GM23338 (cell line): ENCODE results near the gene KIAA2012. TPM values are rescaled to one million over a fixed set of nuclear protein-coding genes. Genes with fewer than 3 reads are reported as not detected.

ENCODE experiments used
- ATAC-seq: fragments of 200-7000 bp; cut with Tn5 transposase; 3 replicates; pipeline ENCODE4 v1.9.1; 2020
- DNase-seq: peaks from one replicate; pipeline ENCODE4 v3.0.0-alpha.2; 2015; ENCODE audit warnings: low spot score
- H2AFZ ChIP-seq: fragments of 200-600 bp; sonication (generic); 2 replicates; pipeline ENCODE4 v1.8.0; 2016; ENCODE audit warnings: antibody characterized with exemption, mild to moderate bottlenecking, moderate library complexity
- H3F3A ChIP-seq: fragments of 200-600 bp; sonication (generic); replicated peaks from 2 replicates; pipeline ENCODE4 v1.8.0; 2017; ENCODE audit warnings: antibody characterized with exemption, mixed run types, low read depth
- H3K27ac ChIP-seq: fragments of 200-600 bp; sonication (generic); 2 replicates; pipeline ENCODE4 v1.6.1; 2016; ENCODE audit warnings: low read depth
- H3K27me3 ChIP-seq: fragments of 200-600 bp; sonication (generic); 2 replicates; pipeline ENCODE4 v1.8.0; 2016; ENCODE audit warnings: mild to moderate bottlenecking, mixed run types, moderate library complexity; ENCODE audit not compliant: insufficient read depth
- H3K36me3 ChIP-seq: fragments of 200-600 bp; sonication (generic); 2 replicates; pipeline ENCODE4 v1.8.0; 2016; ENCODE audit warnings: mild to moderate bottlenecking; ENCODE audit not compliant: insufficient read depth
- H3K4me1 ChIP-seq: fragments of 200-600 bp; sonication (generic); 2 replicates; pipeline ENCODE4 v1.8.0; 2016; ENCODE audit warnings: mild to moderate bottlenecking, moderate library complexity; ENCODE audit not compliant: insufficient read depth
- H3K4me2 ChIP-seq: fragments of 200-600 bp; sonication (generic); 2 replicates; pipeline ENCODE4 v1.7.1; 2017; ENCODE audit warnings: mixed run types
- H3K4me3 ChIP-seq: fragments of 200-600 bp; sonication (generic); 2 replicates; pipeline ENCODE4 v1.6.1; 2016; ENCODE audit warnings: mixed run types
- H3K79me2 ChIP-seq: fragments of 200-600 bp; sonication (generic); replicated peaks from 2 replicates; pipeline ENCODE4 v1.8.0; 2017; ENCODE audit warnings: mild to moderate bottlenecking; ENCODE audit not compliant: insufficient read depth
- H3K9me2 ChIP-seq: fragments of 200-600 bp; sonication (generic); 2 replicates; pipeline ENCODE4 v1.8.0; 2017; ENCODE audit not compliant: insufficient read depth
- H4K20me1 ChIP-seq: fragments of 200-600 bp; sonication (generic); replicated peaks from 2 replicates; pipeline ENCODE4 v1.8.0; 2017; ENCODE audit warnings: mild to moderate bottlenecking; ENCODE audit not compliant: insufficient read depth
- H3K27ac Mint-ChIP-seq: 2 replicates; pipeline ENCODE4 v1.8.0; 2020; ENCODE audit warnings: inconsistent platforms, mild to moderate bottlenecking, moderate library complexity, mixed read lengths
- H3K27me3 Mint-ChIP-seq: 3 replicates; pipeline ENCODE4 v1.8.0; 2022; ENCODE audit warnings: low read depth, mild to moderate bottlenecking, moderate library complexity, mixed read lengths, inconsistent platforms; ENCODE audit not compliant: insufficient read depth, poor library complexity
- H3K36me3 Mint-ChIP-seq: 3 replicates; pipeline ENCODE4 v1.8.0; 2021; ENCODE audit warnings: low read depth, mild to moderate bottlenecking, inconsistent platforms, moderate library complexity, mixed read lengths
- H3K4me1 Mint-ChIP-seq: 3 replicates; pipeline ENCODE4 v1.8.0; 2020; ENCODE audit warnings: mild to moderate bottlenecking, inconsistent platforms, mixed read lengths
- H3K4me3 Mint-ChIP-seq: 3 replicates; pipeline ENCODE4 v1.8.0; 2021; ENCODE audit warnings: moderate library complexity, mild to moderate bottlenecking, inconsistent platforms, mixed read lengths
- H3K9me3 Mint-ChIP-seq: 3 replicates; pipeline ENCODE4 v1.8.0; 2020; ENCODE audit warnings: moderate library complexity, mild to moderate bottlenecking, inconsistent platforms, mixed read lengths
- ETS1 ChIP-seq: IDR thresholded peaks from 2 replicates; pipeline ENCODE4 v1.6.1; 2016; ENCODE audit warnings: antibody characterized with exemption
- EZH2phosphoT487 ChIP-seq: fragments of 200-600 bp; sonication (generic); IDR thresholded peaks from one replicate; pipeline ENCODE4 v1.8.1; 2018; ENCODE audit warnings: antibody characterized with exemption; ENCODE audit not compliant: unreplicated experiment
- JUNB ChIP-seq: IDR thresholded peaks from one replicate; pipeline ENCODE4 v1.6.1; 2016; ENCODE audit warnings: antibody characterized with exemption; ENCODE audit not compliant: unreplicated experiment
- NANOG ChIP-seq: IDR thresholded peaks from 2 replicates; pipeline ENCODE4 v1.6.1; 2016; ENCODE audit warnings: antibody characterized with exemption, borderline replicate concordance
- POLR2AphosphoS5 ChIP-seq: IDR thresholded peaks from 2 replicates; pipeline ENCODE4 v1.6.1; 2016; ENCODE audit warnings: antibody characterized with exemption, low read depth
- REST ChIP-seq: IDR thresholded peaks from one replicate; pipeline ENCODE4 v1.6.1; 2018; ENCODE audit warnings: antibody characterized with exemption; ENCODE audit not compliant: unreplicated experiment
- ZNF114 ChIP-seq: fragments of 250-450 bp; sonication (Bioruptor Pico); IDR thresholded peaks from 2 replicates; pipeline ENCODE4 v1.5.0; 2020; ENCODE audit warnings: mild to moderate bottlenecking, moderate library complexity
- ZNF331 ChIP-seq: fragments of 250-450 bp; sonication (Bioruptor Pico); IDR thresholded peaks from 2 replicates; pipeline ENCODE4 v1.5.0; 2020; ENCODE audit warnings: low read depth, mild to moderate bottlenecking, moderate library complexity
- ZNF462 ChIP-seq: fragments of 250-450 bp; sonication (Bioruptor Pico); IDR thresholded peaks from 2 replicates; pipeline ENCODE4 v1.5.0; 2020; ENCODE audit warnings: mild to moderate bottlenecking, moderate library complexity
- polyA plus RNA-seq: library from polyadenylated mRNA; unstranded; fragments of >200 nt; fragmentation: Nextera tagmentation; extraction: Ambion mirVana; gene quantifications from 2 replicates; pipeline ENCODE4 v1.2.1, GENCODE V29; 2016
- total RNA-seq: library from RNA; depleted of rRNA; stranded (reverse); fragments of >200 nt; shearing (Covaris generic); gene quantifications from 2 replicates; pipeline ENCODE4 v1.2.3, GENCODE V29; 2014
- TF ChIP-seq, protein P1 (sequence below), 2 experiments: fragments of 200-600 bp in 1 of 2; sonication (generic) in 1 of 2; conservative IDR thresholded peaks; 2 replicates each; pipeline versions ENCODE4 v1.5.1 to v1.6.1; 2016 to 2017; ENCODE audit warnings: antibody characterized with exemption in 2 of 2, low read depth in 2 of 2, mild to moderate bottlenecking in 2 of 2, moderate library complexity in 1 of 2

Gene KIAA2012
- total and polyA plus RNA-seq, 2 experiments from 2014 or later: 0.03 to 0.08 TPM

GRCh38 chr2:202169832-202170424 is 96.9 kb downstream of the KIAA2012 start (continued):
- TF ChIP-seq ZNF462 (CRISPR knock-in tag) (no peak), NANOG (no peak), POLR2AphosphoS5 (no peak), EZH2phosphoT487 (no peak), ZNF331 (CRISPR knock-in tag) (no peak)

- ATAC-seq (peak; percentile 96), DNase-seq (peak; percentile 88)
- Mint-ChIP-seq H3K27ac (no peak overlapping the region), H3K9me3 (peaks cover 6% of the 10 kb centered on the region; the same call in 2 of the 3 replicates), H3K27me3 (peaks cover 25% of the 10 kb centered on the region), H3K4me3 (peak overlapping the region; percentile 61), H3K36me3 (no peaks in the 10 kb centered on the region), H3K4me1 (peaks cover 13% of the 10 kb centered on the region; the same call in 2 of the 3 replicates)
- Histone ChIP-seq H3K36me3 (no peaks in the 10 kb centered on the region), H2AFZ (peak overlapping the region; percentile 98), H3K27ac (no peak overlapping the region), H3F3A (0 out of 2 replicates have a peak, but pooled peaks cover 4% of the 10 kb centered on the region), H3K4me2 (peak overlapping the region; percentile 80), H3K4me1 (peaks cover 12% of the 10 kb centered on the region; the same call in 1 of the 2 replicates), H4K20me1 (no peaks in the 10 kb centered on the region), H3K27me3 (peaks cover 21% of the 10 kb centered on the region), H3K9me2 (no peaks in the 10 kb centered on the region), H3K4me3 (peak overlapping the region; percentile 49), H3K79me2 (no peaks in the 10 kb centered on the region)
- TF ChIP-seq, protein P1, sequence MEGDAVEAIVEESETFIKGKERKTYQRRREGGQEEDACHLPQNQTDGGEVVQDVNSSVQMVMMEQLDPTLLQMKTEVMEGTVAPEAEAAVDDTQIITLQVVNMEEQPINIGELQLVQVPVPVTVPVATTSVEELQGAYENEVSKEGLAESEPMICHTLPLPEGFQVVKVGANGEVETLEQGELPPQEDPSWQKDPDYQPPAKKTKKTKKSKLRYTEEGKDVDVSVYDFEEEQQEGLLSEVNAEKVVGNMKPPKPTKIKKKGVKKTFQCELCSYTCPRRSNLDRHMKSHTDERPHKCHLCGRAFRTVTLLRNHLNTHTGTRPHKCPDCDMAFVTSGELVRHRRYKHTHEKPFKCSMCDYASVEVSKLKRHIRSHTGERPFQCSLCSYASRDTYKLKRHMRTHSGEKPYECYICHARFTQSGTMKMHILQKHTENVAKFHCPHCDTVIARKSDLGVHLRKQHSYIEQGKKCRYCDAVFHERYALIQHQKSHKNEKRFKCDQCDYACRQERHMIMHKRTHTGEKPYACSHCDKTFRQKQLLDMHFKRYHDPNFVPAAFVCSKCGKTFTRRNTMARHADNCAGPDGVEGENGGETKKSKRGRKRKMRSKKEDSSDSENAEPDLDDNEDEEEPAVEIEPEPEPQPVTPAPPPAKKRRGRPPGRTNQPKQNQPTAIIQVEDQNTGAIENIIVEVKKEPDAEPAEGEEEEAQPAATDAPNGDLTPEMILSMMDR (conservative IDR thresholded peaks at IDR 0.05; ENCODE audit: low read depth in 2 of 2): 0 out of 4 replicates have a peak, but pooled peaks of 1 of the 2 experiments have one; percentile 10
- TF ChIP-seq ZNF114 (CRISPR knock-in tag) (no peak), REST (no peak), ETS1 (no peak), NANOG (no peak), JUNB (no peak)
These were observed 98.3 kb downstream of the KIAA2012 start for GRCh38 chr2:202171241-202171825.
